ENCODE data around the gene NDFIP2. TPM values are rescaled to one million over a fixed set of nuclear protein-coding genes. Genes with fewer than 3 reads are reported as not detected.

Gene NDFIP2
- polyA plus RNA-seq, 1 of the 3 experiments (the other 2 are of a cell fraction) = 21.4 TPM

GRCh38 chr13:79491715-79492114 is 10.8 kb downstream of the NDFIP2 start:
- POLR2A ChIA-PET = no interaction called here
- Histone ChIP-seq H3K36me3 (replicated peaks in 1 of 2; ENCODE audit: control insufficient read depth in 1 of 2, insufficient read depth in 2 of 2, low read length in 1 of 2) (peaks cover 8 to 11% of the 10 kb centered on the region in 2 experiments), H3K79me2 (ENCODE audit: insufficient read depth) (peaks cover 93% of the 10 kb centered on the region), H3K27me3 (ENCODE audit: insufficient read depth) (no peaks in the 10 kb centered on the region), H3K9ac (no peak overlapping the region), H3F3A (replicated peaks; ENCODE audit: insufficient read depth) (peaks cover 7% of the 10 kb centered on the region), H3K4me3 (ENCODE audit: low read depth in 2 of 2, low read length in 1 of 2) (no peak overlapping the region), H3K27ac (ENCODE audit: low read depth in 2 of 2, low read length in 1 of 2) (peak overlapping the region; percentile 50 to 65; a peak in 3 of 4 replicates), H3K4me2 (peak overlapping the region; percentile 36), H4K20me1 (ENCODE audit: insufficient read depth) (peaks cover 29% of the 10 kb centered on the region; the same call in 1 of the 2 replicates), H2AFZ (ENCODE audit: low read depth) (no peak overlapping the region), H3K9me3 (no peaks in the 10 kb centered on the region), H3K9me2 (no peaks in the 10 kb centered on the region), H3K4me1 (ENCODE audit: control insufficient read depth in 1 of 2, insufficient read depth in 2 of 2, low read depth in 1 of 2, low read length in 1 of 2) (peaks cover 0 to 8% of the 10 kb centered on the region in 2 experiments; a peak in 2 of 4 replicates)
- WGBS (ENCODE audit: low lambda C conversion rate) = 54% methylated on average over 4 of the region's 4 CpGs
- DNase-seq = no peak
- CTCF ChIA-PET = interaction anchor here (0.6 kb wide), 1 partner anchor 16 kb away, joined by 3 read pairs; no protein-coding TSS in a partner anchor
- no peak for TF ChIP-seq YY1 (IDR thresholded peaks at IDR 0.05; ENCODE audit: low read depth)
- no peak for TF ChIP-seq JUND (IDR thresholded peaks at IDR 0.05)
- TF ChIP-seq USF1 (IDR thresholded peaks at IDR 0.05; ENCODE audit: borderline replicate concordance, low read depth) = no peak
- no peak for TF ChIP-seq MXI1 (IDR thresholded peaks at IDR 0.05; ENCODE audit: low read depth, low read length)
- TF ChIP-seq USF2 (IDR thresholded peaks at IDR 0.05; ENCODE audit: borderline replicate concordance, low read depth, low read length) = no peak
- TF ChIP-seq PBX3 (IDR thresholded peaks at IDR 0.05) = 0 out of 2 replicates have a peak, but pooled peaks have one; percentile 11
- TF ChIP-seq CTCF (IDR thresholded peaks at IDR 0.05) = no peak
- TF ChIP-seq TCF12 (IDR thresholded peaks at IDR 0.05) = peak; percentile 14; the same call in 1 of the 2 replicates
- no peak; the same call in 1 of the 2 replicates for TF ChIP-seq NFIC (IDR thresholded peaks at IDR 0.05; ENCODE audit: borderline replicate concordance)
- TF ChIP-seq CHD2 (IDR thresholded peaks at IDR 0.05; ENCODE audit: low read length, partially characterized antibody) = no peak
- no peak for TF ChIP-seq IRF3 (IDR thresholded peaks at IDR 0.05; ENCODE audit: low read depth, low read length)
- TF ChIP-seq RAD21 (IDR thresholded peaks at IDR 0.05; ENCODE audit: low read length) = no peak
- no peak for TF ChIP-seq ZBTB33 (IDR thresholded peaks at IDR 0.05; ENCODE audit: borderline replicate concordance, low read depth)
- 0 out of 4 replicates have a peak, but pooled peaks of 1 of the 2 experiments have one; percentile 17 for TF ChIP-seq EP300 (IDR thresholded peaks at IDR 0.05; ENCODE audit: borderline replicate concordance in 1 of 2, low read depth in 1 of 2, low read length in 1 of 2)
- TF ChIP-seq FOSL2 (IDR thresholded peaks at IDR 0.05; ENCODE audit: borderline replicate concordance, low read depth) = 0 out of 2 replicates have a peak, but pooled peaks have one; percentile 17
- TF ChIP-seq NRF1 (IDR thresholded peaks at IDR 0.05; ENCODE audit: low read depth, low read length) = no peak
- TF ChIP-seq FOXJ3 (CRISPR knock-in tag; IDR thresholded peaks at IDR 0.05) = no peak
